B cell (primary cell): ENCODE results near the gene ARHGEF39. TPM values are rescaled to one million over a fixed set of nuclear protein-coding genes. Genes with fewer than 3 reads are reported as not detected.
A peak's percentile ranks its signal among the peaks of the same experiment; 100 is the strongest.
"Not testable (repeated sequence)": the region's sequence is repeated elsewhere in the genome, so short reads cannot be mapped to it uniquely, and the experiment has no call there.

Experiments
- ATAC-seq: fragments of 200-7000 bp; cut with Tn5 transposase; one replicate; pipeline ENCODE4 v1.10.0; 2021; ENCODE audit warnings: low read depth, mild to moderate bottlenecking, moderate number of reproducible peaks, moderate library complexity
- CTCF ChIA-PET: fragments of 350-600 bp; sonication (Branson Sonifier 250); formaldehyde crosslinking; loops from one replicate; lab custom pipeline; 2021; ENCODE audit warnings: antibody characterized with exemption, inconsistent platforms; lab: Charles Lee
- POLR2A ChIA-PET: fragments of 350-600 bp; sonication (Branson Sonifier 250); formaldehyde crosslinking; loops from one replicate; lab custom pipeline; 2021; ENCODE audit warnings: antibody characterized with exemption; lab: Charles Lee
- DNase-seq: peaks from one replicate; pipeline ENCODE4 v3.0.0; 2013
- H2AFZ ChIP-seq: 2 replicates; pipeline ENCODE4 v1.6.1; 2012; ENCODE audit warnings: mild to moderate bottlenecking, low read depth, low read length; ENCODE audit not compliant: insufficient read depth, poor library complexity, severe bottlenecking
- H3K27ac ChIP-seq, 2 donors: 1 replicate in 1 of 2; 2 replicates in 1 of 2; pipeline ENCODE4 v1.5.1; 2012 to 2013; ENCODE audit warnings: low read length in 2 of 2, mild to moderate bottlenecking in 2 of 2, moderate library complexity in 1 of 2
- H3K27me3 ChIP-seq, 4 experiments: fragments of 200-600 bp in 1 of 4; sonication (generic) in 1 of 4; replicated peaks in 1 of 4; 1 replicate in 2 of 4; 2 replicates in 2 of 4; pipeline versions ENCODE4 v1.6.1 to v1.7.0; 2013 to 2016; ENCODE audit warnings: low read length in 3 of 4, mild to moderate bottlenecking in 2 of 4, mixed read lengths in 1 of 4, moderate library complexity in 1 of 4; ENCODE audit not compliant: insufficient read depth in 4 of 4, control insufficient read depth in 3 of 4; ENCODE audit errors: control extremely low read depth in 1 of 4
- H3K36me3 ChIP-seq, 2 experiments: replicated peaks in 1 of 2; 1 replicate in 1 of 2; 2 replicates in 1 of 2; pipeline versions ENCODE4 v1.6.1 to v1.7.1; 2013; ENCODE audit warnings: low read length in 1 of 2; ENCODE audit not compliant: insufficient read depth in 2 of 2, control insufficient read depth in 1 of 2; ENCODE audit errors: control extremely low read depth in 1 of 2, extremely low read depth in 1 of 2
- H3K4me1 ChIP-seq, 2 donors: fragments of 200-600 bp in 1 of 2; sonication (generic) in 1 of 2; 1 replicate in 1 of 2; 2 replicates in 1 of 2; pipeline versions ENCODE4 v1.5.1 to v1.6.1; 2013 to 2017; ENCODE audit warnings: low read length in 2 of 2; ENCODE audit not compliant: control insufficient read depth in 2 of 2, insufficient read depth in 2 of 2
- H3K4me2 ChIP-seq: replicated peaks from 2 replicates; pipeline ENCODE3; 2012; ENCODE audit warnings: mild to moderate bottlenecking, low read depth, low read length; ENCODE audit not compliant: poor library complexity, severe bottlenecking
- H3K4me3 ChIP-seq, 5 experiments: fragments of 200-600 bp in 1 of 5; sonication (generic) in 1 of 5; 1 replicate in 3 of 5; 2 replicates in 2 of 5; pipeline versions ENCODE4 v1.5.1 to v1.7.0; 2011 to 2016; ENCODE audit warnings: low read length in 4 of 5, mild to moderate bottlenecking in 4 of 5, low read depth in 2 of 5, control low read depth in 1 of 5, moderate library complexity in 1 of 5; ENCODE audit not compliant: insufficient read depth in 1 of 5; ENCODE audit errors: control extremely low read depth in 1 of 5, extremely low read depth in 1 of 5
- H3K79me2 ChIP-seq: fragments of 200-600 bp; sonication (generic); one replicate; pipeline ENCODE4 v1.6.0; 2016; ENCODE audit warnings: low read length; ENCODE audit not compliant: control insufficient read depth, insufficient read depth
- H3K9ac ChIP-seq: fragments of 200-600 bp; sonication (generic); 2 replicates; pipeline ENCODE4 v1.6.1; 2017; ENCODE audit warnings: mild to moderate bottlenecking, low read length, moderate library complexity
- H3K9me3 ChIP-seq, 3 donors: one replicate each; pipeline versions ENCODE4 v1.6.1 to v1.7.1; 2013; ENCODE audit warnings: low read length in 2 of 3; ENCODE audit not compliant: control insufficient read depth in 2 of 3, insufficient read depth in 1 of 3; ENCODE audit errors: control extremely low read depth in 1 of 3
- H4K20me1 ChIP-seq: 2 replicates; pipeline ENCODE4 v1.6.0; 2012; ENCODE audit warnings: mild to moderate bottlenecking, low read length; ENCODE audit not compliant: insufficient read depth, control insufficient read depth, poor library complexity, severe bottlenecking
- H3K27ac Mint-ChIP-seq: one replicate; pipeline ENCODE4 v1.8.0; 2021; ENCODE audit warnings: mixed read lengths
- H3K27me3 Mint-ChIP-seq: one replicate; pipeline ENCODE4 v1.8.0; 2021; ENCODE audit warnings: mixed read lengths
- H3K4me1 Mint-ChIP-seq: one replicate; pipeline ENCODE4 v1.8.0; 2021; ENCODE audit warnings: mixed read lengths
- H3K4me3 Mint-ChIP-seq: one replicate; pipeline ENCODE4 v1.8.0; 2021; ENCODE audit warnings: mixed read lengths
- H3K9me3 Mint-ChIP-seq: one replicate; pipeline ENCODE4 v1.8.0; 2022; ENCODE audit warnings: mixed read lengths; ENCODE audit not compliant: insufficient read depth
- EZH2 ChIP-seq: IDR thresholded peaks from 2 replicates; pipeline ENCODE4 v1.6.1; 2012; ENCODE audit warnings: borderline replicate concordance, low read depth, mild to moderate bottlenecking, moderate library complexity, low read length; ENCODE audit not compliant: insufficient read depth, poor library complexity, severe bottlenecking
- WGBS: methylation state at CpG from one replicate; pipeline ENCODE4 v1.1.5; 2013; ENCODE audit warnings: missing lambda C conversion rate; ENCODE audit not compliant: insufficient coverage; 5-methylcytosine and 5-hydroxymethylcytosine counted together
- intact Hi-C: fragments of 100-400 bp; cut with micrococcal nuclease; formaldehyde crosslinking; loops from one replicate; pipeline ENCODE4 v1.10.0; 2022
- polyA plus RNA-seq: library from polyadenylated mRNA; depleted of rRNA; stranded (reverse); fragments of >200 nt; gene quantifications from 2 replicates; pipeline ENCODE4 v1.2.3, GENCODE V29; 2012
- total RNA-seq, 2 donors: library from RNA; stranded (reverse); fragments of 120-200 nt in 1 of 2; gene quantifications; 1 replicate in 1 of 2; 2 replicates in 1 of 2; pipeline versions ENCODE4 v1.2.3 to v1.2.4, GENCODE V29; 2013 to 2022
- TF ChIP-seq, protein P1 (sequence below): fragments of 200-600 bp; IDR thresholded peaks from one replicate; pipeline ENCODE4 v1.8.0; 2022; ENCODE audit warnings: antibody characterized with exemption, mild to moderate bottlenecking

ARHGEF39 gene
- total and polyA plus RNA-seq, 2 donors (not counting 1 experiment from before 2014, with no cell fraction given): 0.40 to 0.62 TPM

DNA sequence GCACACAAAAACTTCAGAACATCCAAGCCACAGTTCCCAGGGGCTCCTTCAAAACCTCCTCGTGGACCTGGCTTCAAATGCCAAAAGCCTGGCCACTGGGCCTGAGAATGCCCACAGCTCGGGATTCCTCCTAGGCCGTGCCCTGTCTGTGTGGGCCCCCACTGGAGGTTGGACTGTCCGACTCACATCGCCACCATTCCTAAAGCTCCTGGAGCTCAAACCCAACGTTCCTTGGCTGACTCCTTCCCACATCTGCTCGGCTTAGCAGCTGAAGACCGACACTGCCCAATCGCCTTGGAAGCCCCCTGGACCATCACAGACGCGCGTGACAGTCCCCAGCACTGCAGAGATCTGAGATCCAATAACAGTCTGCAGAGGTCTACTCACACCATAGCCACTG lies 21.9 kb downstream of the ARHGEF39 start:
- Histone ChIP-seq H4K20me1 (no peaks in the 10 kb centered on the region), H3K9me3 (peaks cover 0 to 3% (median 0%) of the 10 kb centered on the region in 3 donors), H3K36me3 (peaks cover 0 to 12% of the 10 kb centered on the region in 2 experiments), H3K27me3 (no peaks in the 10 kb centered on the region), H3K79me2 (peaks cover 51% of the 10 kb centered on the region), H3K4me1 (peaks cover 77 to 92% of the 10 kb centered on the region in 2 donors), H3K4me3 (no peak overlapping the region), H3K4me2 (no peak overlapping the region), H3K9ac (no peak overlapping the region), H3K27ac (peak overlapping the region; percentile 34 to 95), H2AFZ (no peak overlapping the region)
- Mint-ChIP-seq H3K9me3 (no peaks in the 10 kb centered on the region), H3K4me3 (peak overlapping the region; percentile 26), H3K27me3 (no peaks in the 10 kb centered on the region), H3K27ac (peak overlapping the region; percentile 61), H3K4me1 (peaks cover 77% of the 10 kb centered on the region)
- POLR2A ChIA-PET: interaction anchor here (0.6 to 9.7 kb wide), 2 partner anchors 12 to 25 kb away, joined by 3 to 114 read pairs; partner anchors contain the start of gene CD72
- CTCF ChIA-PET: interaction anchor here (0.7 to 15.0 kb wide), 4 partner anchors 9 to 89 kb away, joined by 3 to 357 read pairs (median 5); partner anchors contain the start of genes CCDC107, CD72, CREB3 and RMRP
- TF ChIP-seq EZH2: no peak
- TF ChIP-seq, protein P1, sequence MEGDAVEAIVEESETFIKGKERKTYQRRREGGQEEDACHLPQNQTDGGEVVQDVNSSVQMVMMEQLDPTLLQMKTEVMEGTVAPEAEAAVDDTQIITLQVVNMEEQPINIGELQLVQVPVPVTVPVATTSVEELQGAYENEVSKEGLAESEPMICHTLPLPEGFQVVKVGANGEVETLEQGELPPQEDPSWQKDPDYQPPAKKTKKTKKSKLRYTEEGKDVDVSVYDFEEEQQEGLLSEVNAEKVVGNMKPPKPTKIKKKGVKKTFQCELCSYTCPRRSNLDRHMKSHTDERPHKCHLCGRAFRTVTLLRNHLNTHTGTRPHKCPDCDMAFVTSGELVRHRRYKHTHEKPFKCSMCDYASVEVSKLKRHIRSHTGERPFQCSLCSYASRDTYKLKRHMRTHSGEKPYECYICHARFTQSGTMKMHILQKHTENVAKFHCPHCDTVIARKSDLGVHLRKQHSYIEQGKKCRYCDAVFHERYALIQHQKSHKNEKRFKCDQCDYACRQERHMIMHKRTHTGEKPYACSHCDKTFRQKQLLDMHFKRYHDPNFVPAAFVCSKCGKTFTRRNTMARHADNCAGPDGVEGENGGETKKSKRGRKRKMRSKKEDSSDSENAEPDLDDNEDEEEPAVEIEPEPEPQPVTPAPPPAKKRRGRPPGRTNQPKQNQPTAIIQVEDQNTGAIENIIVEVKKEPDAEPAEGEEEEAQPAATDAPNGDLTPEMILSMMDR: no peak
- no peak for DNase-seq
- 94% methylated on average over 12 of the region's 12 CpGs for WGBS
- intact Hi-C loops: no loop called here
- no peak for ATAC-seq

DNA sequence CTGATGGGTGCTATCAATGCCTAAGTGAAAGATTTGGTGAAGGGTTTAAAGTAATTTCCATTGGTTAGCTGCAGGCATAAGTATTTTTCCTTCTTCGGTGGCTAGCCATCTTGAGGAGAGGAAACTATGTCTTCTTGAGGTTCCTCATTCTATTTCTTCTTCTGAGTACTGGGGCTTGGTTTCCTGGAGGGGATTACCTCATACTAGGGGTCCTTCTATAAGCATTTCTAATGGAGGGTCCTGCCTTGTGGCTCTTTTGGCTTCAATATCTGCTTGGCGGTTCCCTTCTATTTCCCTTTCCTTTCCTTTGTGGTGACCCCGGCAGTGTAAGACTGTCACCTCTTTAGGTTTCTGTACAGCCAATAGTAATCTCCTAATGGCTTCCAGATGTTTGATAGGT lies 23.5 kb downstream of the ARHGEF39 start:
- H3K9ac ChIP-seq, POLR2A ChIA-PET, H3K4me2 ChIP-seq, H3K27me3 Mint-ChIP-seq, H3K9me3 ChIP-seq, H3K27me3 ChIP-seq, ATAC-seq, H4K20me1 ChIP-seq, intact Hi-C loops, H3K9me3 Mint-ChIP-seq: not testable (repeated sequence)
- Mint-ChIP-seq H3K27ac (peak overlapping the region; percentile 89), H3K4me3 (peak overlapping the region; percentile 54), H3K4me1 (peaks cover 80% of the 10 kb centered on the region)
- peaks cover 51% of the 10 kb centered on the region for H3K79me2 ChIP-seq
- peak overlapping the region; percentile 54 to 62 for H3K27ac ChIP-seq
- CTCF ChIA-PET: interaction anchor here (1.5 to 15.0 kb wide), 3 partner anchors 9 to 27 kb away, joined by 3 to 357 read pairs (median 6); partner anchors contain the start of genes CD72 and SIT1
- H2AFZ ChIP-seq: peak overlapping the region; percentile 16
- H3K36me3 ChIP-seq: peaks cover 0 to 12% of the 10 kb centered on the region in 2 experiments
- peak overlapping the region in 1 of 5 experiments; percentile 24 for H3K4me3 ChIP-seq
- DNase-seq: peak; percentile 27
- peaks cover 82 to 95% of the 10 kb centered on the region in 2 donors for H3K4me1 ChIP-seq
- WGBS: 83% methylated on average over 1 of the region's 3 CpGs

DNA sequence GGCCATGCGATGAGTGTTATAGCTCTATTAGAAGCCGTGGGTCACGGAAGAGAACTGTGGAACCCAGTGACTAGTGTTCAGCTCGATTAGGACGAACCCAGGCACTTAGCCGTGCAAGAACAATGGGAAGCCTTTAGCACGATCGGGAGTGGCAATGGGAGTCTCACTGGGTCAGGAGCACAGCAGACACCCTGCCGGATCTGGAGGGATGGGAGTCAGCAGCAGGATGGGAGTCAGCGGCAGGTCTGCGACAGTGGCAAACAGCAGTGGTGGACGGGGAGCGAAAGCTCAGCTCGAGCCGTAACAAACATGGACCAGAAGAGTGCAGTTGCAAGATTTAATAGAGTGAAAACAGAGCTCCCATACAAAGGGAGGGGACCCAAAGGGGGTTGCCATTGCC lies 24.6 kb downstream of the ARHGEF39 start:
- peak overlapping the region in 1 of 2 donors; percentile 95 for H3K27ac ChIP-seq
- H3K4me2 ChIP-seq: peak overlapping the region; percentile 23
- H3K4me3 ChIP-seq, H3K27me3 ChIP-seq, ATAC-seq, intact Hi-C loops, H3K27me3 Mint-ChIP-seq, H3K9me3 ChIP-seq, H3K9ac ChIP-seq, DNase-seq, H3K9me3 Mint-ChIP-seq, H2AFZ ChIP-seq, H4K20me1 ChIP-seq: not testable (repeated sequence)
- H3K79me2 ChIP-seq: peaks cover 51% of the 10 kb centered on the region
- Mint-ChIP-seq H3K4me3 (peak overlapping the region; percentile 29), H3K4me1 (peaks cover 82% of the 10 kb centered on the region), H3K27ac (peak overlapping the region; percentile 64)
- H3K36me3 ChIP-seq: peaks cover 0 to 12% of the 10 kb centered on the region in 2 experiments
- peaks cover 89 to 98% of the 10 kb centered on the region in 2 donors for H3K4me1 ChIP-seq
- over 99% methylated on average over 15 of the region's 15 CpGs for WGBS
- POLR2A ChIA-PET: interaction anchor here (0.7 kb wide), 1 partner anchor 13 kb away, joined by 4 read pairs; no protein-coding TSS in a partner anchor
- CTCF ChIA-PET: interaction anchor here (1.1 to 15.0 kb wide), 6 partner anchors 7 to 26 kb away, joined by 3 to 357 read pairs (median 5); partner anchors contain the start of genes CCDC107, CD72, RMRP and SIT1
